ENCODE results near the gene PIH1D1.

The PIH1D1 gene

DNA sequence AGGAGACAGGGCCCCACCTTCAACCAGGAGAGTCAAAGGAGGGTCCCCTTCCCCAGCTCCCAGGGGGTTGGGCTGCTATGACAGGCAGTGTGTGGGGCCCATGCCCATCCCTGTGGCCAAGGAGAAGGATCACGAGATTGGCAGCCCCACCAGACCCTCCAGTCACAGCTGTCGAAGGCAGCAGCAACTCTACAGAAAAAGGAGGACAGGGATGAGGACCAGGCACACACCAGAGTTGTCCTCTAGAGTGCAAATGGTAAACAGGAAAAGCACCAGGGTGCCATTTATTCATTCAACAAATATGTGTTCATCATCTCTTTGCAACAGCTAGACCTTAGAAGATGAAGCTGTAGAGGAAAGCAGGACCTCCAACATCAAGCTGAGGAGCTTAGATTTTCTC lies 32.4 kb downstream of the PIH1D1 start:
- Histone ChIP-seq H2BK12ac (ENCODE audit: low read length in 2 of 2) (no peak overlapping the region), H3K4ac (ENCODE audit: low read depth in 1 of 2, low read length in 2 of 2) (no peak overlapping the region), H2BK5ac (ENCODE audit: low read depth, low read length, poor library complexity, severe bottlenecking) (no peak overlapping the region), H3K14ac (ENCODE audit: low read length in 2 of 2) (no peak overlapping the region), H3K79me1 (replicated peaks; ENCODE audit: low read length, poor library complexity, severe bottlenecking) (no peaks in the 10 kb centered on the region), H4K91ac (ENCODE audit: low read length) (no peak overlapping the region), H3K9ac (ENCODE audit: low read length) (no peak overlapping the region), H3K4me1 (ENCODE audit: control insufficient read depth, insufficient read depth, low read depth, low read length) (peaks cover 17% of the 10 kb centered on the region), H3K23ac (ENCODE audit: low read length in 2 of 2) (no peak overlapping the region), H3K9me3 (ENCODE audit: control insufficient read depth, low read length) (no peaks in the 10 kb centered on the region), H4K8ac (ENCODE audit: low read length) (no peak overlapping the region), H2BK15ac (ENCODE audit: low read depth, poor library complexity, severe bottlenecking) (no peak overlapping the region), H2AFZ (ENCODE audit: low read depth, low read length) (no peak overlapping the region), H3K27ac (ENCODE audit: low read length, poor library complexity, severe bottlenecking) (no peak overlapping the region), H3K4me2 (ENCODE audit: low read length, poor library complexity, severe bottlenecking) (no peak overlapping the region), H3K18ac (ENCODE audit: low read depth in 1 of 2, low read length in 2 of 2) (no peak overlapping the region), H2AK5ac (ENCODE audit: low read length, severe bottlenecking) (no peak overlapping the region), H2BK120ac (ENCODE audit: low read depth, low read length) (no peak overlapping the region), H3K27me3 (ENCODE audit: control insufficient read depth in 1 of 2, insufficient read depth in 1 of 2, low read length in 2 of 2) (peaks cover 56 to 88% of the 10 kb centered on the region in 2 experiments), H3K36me3 (ENCODE audit: control insufficient read depth in 1 of 2, insufficient read depth in 2 of 2, low read depth in 1 of 2, low read length in 2 of 2) (no peaks in the 10 kb centered on the region), H3K4me3 (ENCODE audit: insufficient read depth in 1 of 2, low read depth in 1 of 2, low read length in 2 of 2) (no peak overlapping the region)
- no peak for DNase-seq
- WGBS: 75% methylated on average over 2 of the region's 2 CpGs

DNA sequence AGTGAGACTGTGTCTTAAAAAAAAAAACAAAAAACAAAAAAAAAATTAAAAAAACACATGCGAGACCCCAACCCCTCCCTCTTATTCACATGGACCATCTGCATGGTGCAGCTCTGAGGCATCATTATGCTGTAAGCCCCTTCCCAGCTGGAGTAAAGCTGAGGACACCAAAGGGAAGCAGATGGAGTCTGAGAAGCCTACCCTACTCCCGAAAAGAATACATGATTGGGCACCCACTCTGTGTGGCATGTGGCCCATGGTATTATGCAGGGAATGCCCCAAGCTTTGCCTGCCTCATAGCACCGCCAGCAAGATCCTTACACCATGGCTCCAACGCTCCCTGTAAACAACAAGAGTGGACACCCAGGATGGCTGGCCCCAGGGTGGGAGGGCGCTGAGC lies 33.1 kb downstream of the PIH1D1 start:
- H2BK15ac ChIP-seq (ENCODE audit: low read depth, poor library complexity, severe bottlenecking): no peak overlapping the region
- no peak overlapping the region for H2AFZ ChIP-seq (ENCODE audit: low read depth, low read length)
- H3K4me3 ChIP-seq (ENCODE audit: insufficient read depth in 1 of 2, low read depth in 1 of 2, low read length in 2 of 2): no peak overlapping the region
- H3K9ac ChIP-seq (ENCODE audit: low read length): no peak overlapping the region
- no peak overlapping the region for H4K8ac ChIP-seq (ENCODE audit: low read length)
- H2AK5ac ChIP-seq (ENCODE audit: low read length, severe bottlenecking): no peak overlapping the region
- H2BK5ac ChIP-seq (ENCODE audit: low read depth, low read length, poor library complexity, severe bottlenecking): no peak overlapping the region
- H3K4me2 ChIP-seq (ENCODE audit: low read length, poor library complexity, severe bottlenecking): no peak overlapping the region
- no peak overlapping the region for H3K27ac ChIP-seq (ENCODE audit: low read length, poor library complexity, severe bottlenecking)
- H3K27me3 ChIP-seq (ENCODE audit: control insufficient read depth in 1 of 2, insufficient read depth in 1 of 2, low read length in 2 of 2): peaks cover 49 to 84% of the 10 kb centered on the region in 2 experiments
- H2BK120ac ChIP-seq (ENCODE audit: low read depth, low read length): no peak overlapping the region
- DNase-seq: no peak
- no peak overlapping the region for H3K14ac ChIP-seq (ENCODE audit: low read length in 2 of 2)
- no peak overlapping the region for H4K91ac ChIP-seq (ENCODE audit: low read length)
- no peak overlapping the region for H3K18ac ChIP-seq (ENCODE audit: low read depth in 1 of 2, low read length in 2 of 2)
- H3K23ac ChIP-seq (ENCODE audit: low read length in 2 of 2): no peak overlapping the region
- no peak overlapping the region for H2BK12ac ChIP-seq (ENCODE audit: low read length in 2 of 2)
- WGBS: 87% methylated on average over 4 of the region's 5 CpGs
- H3K4me1 ChIP-seq (ENCODE audit: control insufficient read depth, insufficient read depth, low read depth, low read length): peaks cover 17% of the 10 kb centered on the region
- H3K36me3 ChIP-seq (ENCODE audit: control insufficient read depth in 1 of 2, insufficient read depth in 2 of 2, low read depth in 1 of 2, low read length in 2 of 2): no peaks in the 10 kb centered on the region
- H3K4ac ChIP-seq (ENCODE audit: low read depth in 1 of 2, low read length in 2 of 2): no peak overlapping the region
- no peaks in the 10 kb centered on the region for H3K79me1 ChIP-seq (replicated peaks; ENCODE audit: low read length, poor library complexity, severe bottlenecking)
- H3K9me3 ChIP-seq (ENCODE audit: control insufficient read depth, low read length): no peaks in the 10 kb centered on the region

DNA sequence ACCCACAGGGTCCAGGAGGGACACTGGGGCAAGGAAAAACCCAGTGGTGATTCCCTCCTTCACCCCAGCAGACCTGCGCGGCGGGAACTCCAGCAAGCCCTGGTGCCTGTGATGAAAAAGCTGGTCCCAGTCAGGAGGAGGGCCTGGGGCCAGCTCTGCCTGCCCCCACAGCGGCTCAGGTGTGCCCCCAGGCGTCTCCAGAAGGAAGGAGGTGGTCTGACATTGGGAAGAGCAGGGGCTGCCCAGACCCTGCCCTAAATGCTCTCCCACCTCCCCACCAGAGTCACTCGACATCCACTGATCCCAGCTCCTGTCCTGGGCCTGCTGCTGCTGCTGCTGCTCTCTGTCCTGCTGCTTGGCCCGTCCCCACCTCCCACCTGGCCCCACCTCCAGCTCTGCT lies 34.5 kb downstream of the PIH1D1 start:
- no peak overlapping the region for H3K23ac ChIP-seq (ENCODE audit: low read length in 2 of 2)
- no peak overlapping the region for H2BK5ac ChIP-seq (ENCODE audit: low read depth, low read length, poor library complexity, severe bottlenecking)
- no peak overlapping the region for H4K91ac ChIP-seq (ENCODE audit: low read length)
- no peak overlapping the region for H3K14ac ChIP-seq (ENCODE audit: low read length in 2 of 2)
- H3K4me2 ChIP-seq (ENCODE audit: low read length, poor library complexity, severe bottlenecking): no peak overlapping the region
- no peak overlapping the region for H3K27ac ChIP-seq (ENCODE audit: low read length, poor library complexity, severe bottlenecking)
- no peak overlapping the region for H3K4ac ChIP-seq (ENCODE audit: low read depth in 1 of 2, low read length in 2 of 2)
- no peaks in the 10 kb centered on the region for H3K9me3 ChIP-seq (ENCODE audit: control insufficient read depth, low read length)
- no peak overlapping the region for H2BK12ac ChIP-seq (ENCODE audit: low read length in 2 of 2)
- H2BK15ac ChIP-seq (ENCODE audit: low read depth, poor library complexity, severe bottlenecking): no peak overlapping the region
- H3K36me3 ChIP-seq (ENCODE audit: control insufficient read depth in 1 of 2, insufficient read depth in 2 of 2, low read depth in 1 of 2, low read length in 2 of 2): no peaks in the 10 kb centered on the region
- no peak overlapping the region for H4K8ac ChIP-seq (ENCODE audit: low read length)
- no peak overlapping the region for H3K18ac ChIP-seq (ENCODE audit: low read depth in 1 of 2, low read length in 2 of 2)
- H3K79me1 ChIP-seq (replicated peaks; ENCODE audit: low read length, poor library complexity, severe bottlenecking): no peaks in the 10 kb centered on the region
- WGBS: 48% methylated on average over 6 of the region's 7 CpGs
- peaks cover 9% of the 10 kb centered on the region for H3K4me1 ChIP-seq (ENCODE audit: control insufficient read depth, insufficient read depth, low read depth, low read length)
- no peak overlapping the region for H2BK120ac ChIP-seq (ENCODE audit: low read depth, low read length)
- no peak overlapping the region for H2AK5ac ChIP-seq (ENCODE audit: low read length, severe bottlenecking)
- no peak for DNase-seq
- no peak overlapping the region for H3K9ac ChIP-seq (ENCODE audit: low read length)
- H3K4me3 ChIP-seq (ENCODE audit: insufficient read depth in 1 of 2, low read depth in 1 of 2, low read length in 2 of 2): no peak overlapping the region
- peaks cover 35 to 80% of the 10 kb centered on the region in 2 experiments for H3K27me3 ChIP-seq (ENCODE audit: control insufficient read depth in 1 of 2, insufficient read depth in 1 of 2, low read length in 2 of 2)
- H2AFZ ChIP-seq (ENCODE audit: low read depth, low read length): no peak overlapping the region

DNA sequence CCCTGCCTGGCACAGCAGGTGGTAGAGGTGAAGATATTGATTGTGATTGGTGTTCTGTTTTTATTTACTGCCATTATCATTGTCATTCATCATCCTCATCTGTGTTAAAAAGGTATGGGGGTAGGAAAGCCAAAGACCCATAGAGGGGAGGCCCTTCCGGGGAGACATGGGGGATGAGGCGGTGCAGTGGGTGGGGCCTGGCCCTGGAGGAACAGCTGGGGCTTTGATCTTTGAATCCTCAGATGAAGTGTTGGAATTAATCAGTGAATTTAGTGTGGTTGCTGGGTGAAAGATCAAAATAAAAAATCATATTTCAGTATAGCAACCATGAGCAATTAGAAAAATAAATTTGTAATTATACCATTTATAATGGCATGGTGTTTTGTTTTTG lies 35.8 kb downstream of the PIH1D1 start:
- H3K18ac ChIP-seq (ENCODE audit: low read depth in 1 of 2, low read length in 2 of 2): no peak overlapping the region
- H3K23ac ChIP-seq (ENCODE audit: low read length in 2 of 2): no peak overlapping the region
- no peak overlapping the region for H2BK12ac ChIP-seq (ENCODE audit: low read length in 2 of 2)
- H3K4me1 ChIP-seq (ENCODE audit: control insufficient read depth, insufficient read depth, low read depth, low read length): peaks cover 5% of the 10 kb centered on the region
- H3K9ac ChIP-seq (ENCODE audit: low read length): no peak overlapping the region
- DNase-seq: no peak
- no peaks in the 10 kb centered on the region for H3K36me3 ChIP-seq (ENCODE audit: control insufficient read depth in 1 of 2, insufficient read depth in 2 of 2, low read depth in 1 of 2, low read length in 2 of 2)
- H3K4me2 ChIP-seq (ENCODE audit: low read length, poor library complexity, severe bottlenecking): no peak overlapping the region
- H4K8ac ChIP-seq (ENCODE audit: low read length): no peak overlapping the region
- H2BK5ac ChIP-seq (ENCODE audit: low read depth, low read length, poor library complexity, severe bottlenecking): no peak overlapping the region
- WGBS: 90% methylated on average over 2 of the region's 2 CpGs
- H3K14ac ChIP-seq (ENCODE audit: low read length in 2 of 2): no peak overlapping the region
- H2AK5ac ChIP-seq (ENCODE audit: low read length, severe bottlenecking): no peak overlapping the region
- no peak overlapping the region for H2BK15ac ChIP-seq (ENCODE audit: low read depth, poor library complexity, severe bottlenecking)
- peaks cover 22 to 76% of the 10 kb centered on the region in 2 experiments for H3K27me3 ChIP-seq (ENCODE audit: control insufficient read depth in 1 of 2, insufficient read depth in 1 of 2, low read length in 2 of 2)
- no peak overlapping the region for H2BK120ac ChIP-seq (ENCODE audit: low read depth, low read length)
- H3K9me3 ChIP-seq (ENCODE audit: control insufficient read depth, low read length): no peaks in the 10 kb centered on the region
- no peak overlapping the region for H3K4me3 ChIP-seq (ENCODE audit: insufficient read depth in 1 of 2, low read depth in 1 of 2, low read length in 2 of 2)
- no peaks in the 10 kb centered on the region for H3K79me1 ChIP-seq (replicated peaks; ENCODE audit: low read length, poor library complexity, severe bottlenecking)
- H3K27ac ChIP-seq (ENCODE audit: low read length, poor library complexity, severe bottlenecking): no peak overlapping the region
- no peak overlapping the region for H4K91ac ChIP-seq (ENCODE audit: low read length)
- no peak overlapping the region for H2AFZ ChIP-seq (ENCODE audit: low read depth, low read length)
- H3K4ac ChIP-seq (ENCODE audit: low read depth in 1 of 2, low read length in 2 of 2): no peak overlapping the region
